ENCODE results near the gene ADCY5. TPM values are rescaled to one million over a fixed set of nuclear protein-coding genes. Genes with fewer than 3 reads are reported as not detected.

The ADCY5 gene
- total RNA-seq, 2 donors from 2014 or later, result 3.9 to 5.2 TPM

DNA sequence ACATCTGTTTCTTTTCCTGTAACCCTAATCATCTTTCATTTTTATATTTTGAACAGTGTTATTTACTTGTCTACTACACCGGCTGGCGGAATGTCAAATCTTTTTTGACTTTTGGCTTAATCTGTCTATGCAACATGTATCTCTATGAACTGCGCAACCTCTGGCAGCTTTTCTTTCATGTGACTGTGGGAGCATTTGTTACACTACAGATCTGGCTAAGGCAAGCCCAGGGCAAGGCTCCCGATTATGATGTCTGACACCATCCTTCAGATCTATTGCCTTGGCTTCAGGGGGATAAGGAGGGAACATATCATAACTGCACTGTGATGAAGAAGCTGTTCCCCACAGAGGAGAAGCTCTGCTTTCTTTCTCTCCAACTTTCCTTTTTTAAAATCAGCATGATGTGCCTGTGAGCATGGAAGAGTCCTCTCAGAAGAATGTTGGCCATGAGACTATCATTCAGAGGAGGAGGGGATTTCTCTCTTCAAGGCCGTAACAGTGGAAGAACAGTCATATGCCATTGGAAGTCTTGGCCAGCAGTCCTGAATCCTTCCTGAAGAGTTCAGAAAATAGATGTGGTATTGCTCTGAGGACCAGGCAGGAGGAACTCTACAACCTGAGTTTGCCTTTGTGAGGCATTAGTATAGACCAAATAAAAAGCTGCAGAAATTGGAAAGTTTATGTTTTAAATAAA, 177.3 kb downstream of the ADCY5 start:
- Histone ChIP-seq H3K4me3 (ENCODE audit: low read length) (no peak overlapping the region), H3K9ac (ENCODE audit: extremely low read depth, low read length, poor library complexity, severe bottlenecking) (no peak overlapping the region), H3K27ac (ENCODE audit: low read depth, low read length) (no peak overlapping the region), H3K27me3 (ENCODE audit: control insufficient read depth, insufficient read depth, low read length, poor library complexity, severe bottlenecking) (no peaks in the 10 kb centered on the region), H3K9me3 (ENCODE audit: control insufficient read depth, low read length) (peaks cover 4% of the 10 kb centered on the region), H3K36me3 (ENCODE audit: control insufficient read depth, insufficient read depth, low read length) (peaks cover 24% of the 10 kb centered on the region), H3K4me1 (ENCODE audit: control insufficient read depth, insufficient read depth, low read length) (no peaks in the 10 kb centered on the region)
- DNase-seq, result no peak
- Mint-ChIP-seq H3K36me3 (ENCODE audit: low read depth) (peaks cover 38% of the 10 kb centered on the region), H3K27ac (no peak overlapping the region), H3K27me3 (ENCODE audit: insufficient read depth) (no peaks in the 10 kb centered on the region), H3K4me1 (peaks cover 7% of the 10 kb centered on the region), H3K4me3 (no peak overlapping the region), H3K9me3 (peaks cover 10% of the 10 kb centered on the region)
- TF ChIP-seq, protein P1, sequence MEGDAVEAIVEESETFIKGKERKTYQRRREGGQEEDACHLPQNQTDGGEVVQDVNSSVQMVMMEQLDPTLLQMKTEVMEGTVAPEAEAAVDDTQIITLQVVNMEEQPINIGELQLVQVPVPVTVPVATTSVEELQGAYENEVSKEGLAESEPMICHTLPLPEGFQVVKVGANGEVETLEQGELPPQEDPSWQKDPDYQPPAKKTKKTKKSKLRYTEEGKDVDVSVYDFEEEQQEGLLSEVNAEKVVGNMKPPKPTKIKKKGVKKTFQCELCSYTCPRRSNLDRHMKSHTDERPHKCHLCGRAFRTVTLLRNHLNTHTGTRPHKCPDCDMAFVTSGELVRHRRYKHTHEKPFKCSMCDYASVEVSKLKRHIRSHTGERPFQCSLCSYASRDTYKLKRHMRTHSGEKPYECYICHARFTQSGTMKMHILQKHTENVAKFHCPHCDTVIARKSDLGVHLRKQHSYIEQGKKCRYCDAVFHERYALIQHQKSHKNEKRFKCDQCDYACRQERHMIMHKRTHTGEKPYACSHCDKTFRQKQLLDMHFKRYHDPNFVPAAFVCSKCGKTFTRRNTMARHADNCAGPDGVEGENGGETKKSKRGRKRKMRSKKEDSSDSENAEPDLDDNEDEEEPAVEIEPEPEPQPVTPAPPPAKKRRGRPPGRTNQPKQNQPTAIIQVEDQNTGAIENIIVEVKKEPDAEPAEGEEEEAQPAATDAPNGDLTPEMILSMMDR (conservative IDR thresholded peaks at IDR 0.05), result no peak
- 75 to 95% methylated on average over 3 to 5 of the region's 5 CpGs for WGBS, 2 experiments (ENCODE audit: insufficient coverage in 1 of 2, insufficient read length in 1 of 2)

DNA sequence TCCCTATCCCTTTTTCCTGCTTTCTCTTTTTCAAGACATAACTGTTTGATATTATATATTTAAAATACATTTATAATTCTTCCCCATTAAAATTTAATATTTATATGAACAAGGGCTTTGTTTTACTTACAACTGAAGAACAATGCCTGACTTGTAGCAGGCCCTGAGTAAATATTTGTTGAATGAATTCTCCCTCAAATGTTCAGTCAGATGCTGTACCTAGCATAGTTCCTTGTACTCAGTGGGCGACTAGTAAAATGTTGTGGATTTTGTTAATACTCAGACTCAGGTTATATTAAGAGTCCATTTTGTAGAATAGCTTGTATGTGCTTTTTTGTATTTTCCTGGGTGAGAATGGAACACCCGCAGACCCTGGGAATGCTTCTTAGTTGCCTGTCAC, 178.1 kb downstream of the ADCY5 start:
- peaks cover 17% of the 10 kb centered on the region for H3K9me3 Mint-ChIP-seq
- no peaks in the 10 kb centered on the region for H3K4me1 ChIP-seq (ENCODE audit: control insufficient read depth, insufficient read depth, low read length)

DNA sequence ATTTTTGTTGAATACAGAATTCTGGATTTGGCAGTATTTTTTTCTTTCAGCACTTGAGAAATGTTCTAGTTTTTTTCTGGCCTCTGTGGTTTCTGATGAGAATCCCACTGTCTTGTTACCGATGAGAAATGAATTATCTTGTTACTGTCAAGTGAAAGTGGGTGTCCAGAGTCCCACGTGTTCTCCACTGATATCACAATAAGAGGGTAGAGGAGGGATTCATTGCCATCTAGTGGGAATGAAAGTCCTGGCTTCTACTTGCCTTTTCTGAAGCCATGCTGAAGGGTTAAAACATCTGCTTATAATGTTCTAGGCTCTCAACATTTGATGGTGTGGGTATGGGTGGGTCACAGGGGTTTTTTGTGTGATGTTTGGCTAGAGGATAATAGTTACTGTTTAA, 181.1 kb downstream of the ADCY5 start:
- H3K27me3 Mint-ChIP-seq (ENCODE audit: insufficient read depth), result no peaks in the 10 kb centered on the region
- H3K9me3 Mint-ChIP-seq, result peaks cover 23% of the 10 kb centered on the region
- Histone ChIP-seq H3K4me1 (ENCODE audit: control insufficient read depth, insufficient read depth, low read length) (no peaks in the 10 kb centered on the region), H3K9me3 (ENCODE audit: control insufficient read depth, low read length) (peaks cover 21% of the 10 kb centered on the region), H3K36me3 (ENCODE audit: control insufficient read depth, insufficient read depth, low read length) (peaks cover 31% of the 10 kb centered on the region), H3K9ac (ENCODE audit: extremely low read depth, low read length, poor library complexity, severe bottlenecking) (no peak overlapping the region), H3K27me3 (ENCODE audit: control insufficient read depth, insufficient read depth, low read length, poor library complexity, severe bottlenecking) (no peaks in the 10 kb centered on the region), H3K4me3 (ENCODE audit: low read length) (no peak overlapping the region), H3K27ac (ENCODE audit: low read depth, low read length) (no peak overlapping the region)
- no peak overlapping the region for H3K27ac Mint-ChIP-seq
- 81 to 89% methylated on average over 2 of the region's 2 CpGs for WGBS, 2 experiments (ENCODE audit: insufficient coverage in 1 of 2, insufficient read length in 1 of 2)
- peaks cover 64% of the 10 kb centered on the region for H3K36me3 Mint-ChIP-seq (ENCODE audit: low read depth)
- TF ChIP-seq, protein P1 (conservative IDR thresholded peaks at IDR 0.05), result peak; percentile 62
- DNase-seq, result no peak
- H3K4me3 Mint-ChIP-seq, result no peak overlapping the region
- peaks cover 5% of the 10 kb centered on the region for H3K4me1 Mint-ChIP-seq

More for the DNA sequence above, 178.1 kb downstream of the ADCY5 start:
- no peak overlapping the region for H3K27ac Mint-ChIP-seq
- H3K27me3 Mint-ChIP-seq (ENCODE audit: insufficient read depth), result no peaks in the 10 kb centered on the region
- Histone ChIP-seq H3K27me3 (ENCODE audit: control insufficient read depth, insufficient read depth, low read length, poor library complexity, severe bottlenecking) (no peaks in the 10 kb centered on the region), H3K36me3 (ENCODE audit: control insufficient read depth, insufficient read depth, low read length) (peaks cover 27% of the 10 kb centered on the region), H3K4me3 (ENCODE audit: low read length) (no peak overlapping the region), H3K27ac (ENCODE audit: low read depth, low read length) (no peak overlapping the region), H3K9ac (ENCODE audit: extremely low read depth, low read length, poor library complexity, severe bottlenecking) (no peak overlapping the region), H3K9me3 (ENCODE audit: control insufficient read depth, low read length) (peaks cover 12% of the 10 kb centered on the region)
- DNase-seq, result no peak
- 91 to 100% methylated on average over 1 to 2 of the region's 2 CpGs for WGBS, 2 experiments (ENCODE audit: insufficient coverage in 1 of 2, insufficient read length in 1 of 2)
- peaks cover 45% of the 10 kb centered on the region for H3K36me3 Mint-ChIP-seq (ENCODE audit: low read depth)
- H3K4me3 Mint-ChIP-seq, result no peak overlapping the region
- peaks cover 7% of the 10 kb centered on the region for H3K4me1 Mint-ChIP-seq
- TF ChIP-seq, protein P1 (conservative IDR thresholded peaks at IDR 0.05), result no peak
